RWPE1 (cell line): ENCODE results near the gene TRIM65.

Source experiments
- CTCF ChIA-PET: fragments of 350-600 bp; sonication (Branson Sonifier 250); formaldehyde crosslinking; extraction: SDS; loops from one replicate; lab custom pipeline; 2021; lab: Yijun Ruan, JAX
- POLR2A ChIA-PET: fragments of 400-600 bp; formaldehyde crosslinking; extraction: SDS; loops from one replicate; lab custom pipeline; 2020; ENCODE audit warnings: antibody characterized with exemption; ENCODE audit not compliant: low non-redundant PET; lab: Yijun Ruan, JAX
- DNase-seq: peaks from one replicate; pipeline ENCODE4 v3.0.0; 2012; ENCODE audit warnings: low spot score
- H3K27ac ChIP-seq: fragments of 450-650 bp; 2 replicates; pipeline ENCODE4 v1.5.1; 2017
- CTCF ChIP-seq: fragments of 450-650 bp; conservative IDR thresholded peaks from 2 replicates; pipeline ENCODE4 v1.5.1; 2017; ENCODE audit warnings: low read depth, mild to moderate bottlenecking

The TRIM65 gene

GRCh38 chr17:75920045-75920560 lies 23.4 kb upstream of the TRIM65 start:
- CTCF ChIA-PET: interaction anchor here (0.9 to 1.4 kb wide), 3 partner anchors 21 to 133 kb away, joined by 3 to 4 read pairs (median 3); partner anchors contain the start of gene FBF1

GRCh38 chr17:75919611-75920010 lies 22.9 kb upstream of the TRIM65 start:
- H3K27ac ChIP-seq: peak overlapping the region; percentile 18
- no peak for TF ChIP-seq CTCF
- ChIA-PET POLR2A (no interaction called here), CTCF (interaction anchor here (0.6 to 0.9 kb wide), 2 partner anchors 81 to 82 kb away, joined by 3 read pairs; partner anchors contain the start of gene CDK3)
- no peak for DNase-seq

More at GRCh38 chr17:75920045-75920560, 23.4 kb upstream of the TRIM65 start:
- H3K27ac ChIP-seq: peak overlapping the region; percentile 18
- DNase-seq: no peak
- TF ChIP-seq CTCF: no peak
- POLR2A ChIA-PET: no interaction called here

GRCh38 chr17:75917917-75918445 lies 21.2 kb upstream of the TRIM65 start:
- no peak for DNase-seq
- TF ChIP-seq CTCF: no peak
- ChIA-PET POLR2A (no interaction called here), CTCF (interaction anchor here (0.6 kb wide), 1 partner anchor 273 kb away, joined by 3 read pairs; no protein-coding TSS in a partner anchor)
- peak overlapping the region; percentile 32 for H3K27ac ChIP-seq

- CTCF ChIA-PET: no interaction called here
- no peak for DNase-seq
- H3K27ac ChIP-seq: peak overlapping the region; percentile 32
- no peak for TF ChIP-seq CTCF
- POLR2A ChIA-PET: no interaction called here
Observed at GRCh38 chr17:75917141-75917916, 20.6 kb upstream of the TRIM65 start.

- DNase-seq: no peak
- H3K27ac ChIP-seq: peak overlapping the region; percentile 11; the same call in 1 of the 2 replicates
- ChIA-PET CTCF (no interaction called here), POLR2A (no interaction called here)
- no peak for TF ChIP-seq CTCF
Observed at GRCh38 chr17:75915268-75915667, 18.5 kb upstream of the TRIM65 start.

GRCh38 chr17:75914643-75915267 lies 18.0 kb upstream of the TRIM65 start:
- no peak for TF ChIP-seq CTCF
- ChIA-PET POLR2A (no interaction called here), CTCF (no interaction called here)
- DNase-seq: no peak
- peak overlapping the region; percentile 11; the same call in 1 of the 2 replicates for H3K27ac ChIP-seq
